Nephron (organoid): ENCODE results near the gene NOVA2.

Experiments used
- H3K27ac Mint-ChIP-seq, 3 experiments: 2 replicates each; pipeline ENCODE4 v1.8.0; 2020; ENCODE audit warnings: mixed read lengths in 3 of 3, mild to moderate bottlenecking in 2 of 3, moderate library complexity in 1 of 3
- H3K27me3 Mint-ChIP-seq: 2 replicates; pipeline ENCODE4 v1.8.0; 2021; ENCODE audit warnings: low read depth, mild to moderate bottlenecking, moderate library complexity, mixed read lengths
- H3K36me3 Mint-ChIP-seq: 2 replicates; pipeline ENCODE4 v1.8.0; 2020; ENCODE audit warnings: low read depth, mixed read lengths
- H3K4me1 Mint-ChIP-seq: 2 replicates; pipeline ENCODE4 v1.8.0; 2020; ENCODE audit warnings: mixed read lengths
- H3K4me3 Mint-ChIP-seq, 3 experiments: 2 replicates each; pipeline ENCODE4 v1.8.0; 2020; ENCODE audit warnings: mild to moderate bottlenecking in 3 of 3, mixed read lengths in 3 of 3, moderate library complexity in 2 of 3
- H3K9me3 Mint-ChIP-seq: 2 replicates; pipeline ENCODE4 v1.8.0; 2020; ENCODE audit warnings: mixed read lengths
- TF ChIP-seq, protein P1 (sequence below), 3 experiments: fragments of 200-600 bp; sonication (generic); IDR thresholded peaks; one replicate each; pipeline ENCODE4 v1.5.0; 2021; ENCODE audit warnings: antibody characterized with exemption in 3 of 3; ENCODE audit not compliant: unreplicated experiment in 3 of 3

The NOVA2 gene

DNA sequence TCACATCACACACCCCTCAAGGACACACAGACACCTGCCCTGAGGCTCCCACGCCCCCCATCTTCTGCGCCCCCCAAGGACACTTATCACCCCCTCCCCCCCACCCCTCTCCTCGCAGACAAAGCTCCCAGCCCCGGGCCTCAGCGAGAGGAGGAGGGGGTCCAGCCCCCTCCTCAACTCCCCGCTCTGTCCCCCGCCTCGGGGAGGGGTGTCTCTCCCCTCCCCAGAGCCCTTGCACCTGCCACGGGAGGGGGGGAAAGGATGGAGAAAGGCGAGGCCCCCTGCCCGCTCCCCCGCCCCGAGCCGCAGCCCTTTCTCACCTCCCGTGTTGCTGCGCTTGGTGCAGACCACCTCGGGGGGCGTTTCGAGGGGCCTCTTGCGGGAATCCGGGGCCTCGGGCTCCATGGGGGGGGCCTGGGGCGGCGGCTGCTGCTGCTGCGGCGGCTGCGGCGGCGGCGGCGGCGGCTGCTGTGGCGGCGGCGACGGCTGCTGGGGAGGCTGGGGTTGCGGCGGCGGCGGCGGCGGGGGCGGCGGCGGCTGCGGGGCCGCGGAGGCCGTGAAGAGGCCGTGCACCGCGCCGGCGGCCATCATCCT is 621 bp downstream of the NOVA2 start:
- Mint-ChIP-seq H3K4me1 (peaks cover 5% of the 10 kb centered on the region), H3K27me3 (peaks cover 88% of the 10 kb centered on the region), H3K9me3 (no peaks in the 10 kb centered on the region), H3K27ac (no peak overlapping the region), H3K4me3 (peak overlapping the region; percentile 55 to 65 (median 60)), H3K36me3 (no peaks in the 10 kb centered on the region)
- TF ChIP-seq, protein P1, sequence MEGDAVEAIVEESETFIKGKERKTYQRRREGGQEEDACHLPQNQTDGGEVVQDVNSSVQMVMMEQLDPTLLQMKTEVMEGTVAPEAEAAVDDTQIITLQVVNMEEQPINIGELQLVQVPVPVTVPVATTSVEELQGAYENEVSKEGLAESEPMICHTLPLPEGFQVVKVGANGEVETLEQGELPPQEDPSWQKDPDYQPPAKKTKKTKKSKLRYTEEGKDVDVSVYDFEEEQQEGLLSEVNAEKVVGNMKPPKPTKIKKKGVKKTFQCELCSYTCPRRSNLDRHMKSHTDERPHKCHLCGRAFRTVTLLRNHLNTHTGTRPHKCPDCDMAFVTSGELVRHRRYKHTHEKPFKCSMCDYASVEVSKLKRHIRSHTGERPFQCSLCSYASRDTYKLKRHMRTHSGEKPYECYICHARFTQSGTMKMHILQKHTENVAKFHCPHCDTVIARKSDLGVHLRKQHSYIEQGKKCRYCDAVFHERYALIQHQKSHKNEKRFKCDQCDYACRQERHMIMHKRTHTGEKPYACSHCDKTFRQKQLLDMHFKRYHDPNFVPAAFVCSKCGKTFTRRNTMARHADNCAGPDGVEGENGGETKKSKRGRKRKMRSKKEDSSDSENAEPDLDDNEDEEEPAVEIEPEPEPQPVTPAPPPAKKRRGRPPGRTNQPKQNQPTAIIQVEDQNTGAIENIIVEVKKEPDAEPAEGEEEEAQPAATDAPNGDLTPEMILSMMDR (IDR thresholded peaks at IDR 0.05; ENCODE audit: unreplicated experiment in 3 of 3): no peak

- no peaks in the 10 kb centered on the region for H3K36me3 Mint-ChIP-seq
- TF ChIP-seq, protein P1 (IDR thresholded peaks at IDR 0.05; ENCODE audit: unreplicated experiment in 3 of 3): no peak
Observed at GRCh38 chr19:45972081-45972946, 1.4 kb downstream of the NOVA2 start.

DNA sequence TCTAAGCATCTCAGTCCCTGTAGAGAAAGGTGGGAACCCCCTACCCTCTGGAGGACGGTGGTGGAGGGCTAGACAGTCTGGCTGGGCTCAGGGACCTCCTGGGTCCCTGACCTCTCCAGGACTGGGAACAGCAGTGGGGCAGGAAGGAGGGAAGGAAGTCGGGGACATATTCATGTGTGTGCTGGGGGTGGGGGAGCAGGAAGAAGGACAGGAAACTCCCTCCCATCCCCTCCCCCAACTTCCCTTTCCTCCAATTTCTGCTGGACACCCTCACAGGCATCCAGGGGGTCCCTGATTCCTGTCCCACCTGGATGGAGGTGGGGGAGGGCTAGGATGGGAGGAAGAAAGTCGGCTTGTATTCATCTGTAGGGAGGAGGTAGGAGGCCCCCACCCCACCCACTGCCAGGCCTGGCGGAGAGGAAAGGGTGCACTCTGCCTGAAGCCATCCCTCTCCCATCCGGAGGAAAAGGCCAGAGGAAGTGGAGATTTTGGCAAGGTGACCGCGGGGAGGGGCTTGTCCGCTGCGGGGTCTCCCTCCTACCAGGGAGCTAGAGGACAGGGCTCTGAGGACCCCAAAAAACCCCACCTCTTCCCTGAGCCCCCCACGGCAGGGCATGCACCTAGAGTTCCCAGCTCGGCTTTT is 2.3 kb downstream of the NOVA2 start:
- Mint-ChIP-seq H3K27me3 (peaks cover 82% of the 10 kb centered on the region), H3K4me1 (peaks cover 5% of the 10 kb centered on the region), H3K4me3 (peak overlapping the region; percentile 55 to 65 (median 60)), H3K9me3 (no peaks in the 10 kb centered on the region), H3K27ac (no peak overlapping the region), H3K36me3 (no peaks in the 10 kb centered on the region)
- TF ChIP-seq, protein P1 (IDR thresholded peaks at IDR 0.05; ENCODE audit: unreplicated experiment in 3 of 3): no peak

More at GRCh38 chr19:45972081-45972946, 1.4 kb downstream of the NOVA2 start:
- Mint-ChIP-seq H3K9me3 (no peaks in the 10 kb centered on the region), H3K4me3 (peak overlapping the region; percentile 55 to 65 (median 60)), H3K4me1 (peaks cover 5% of the 10 kb centered on the region), H3K27ac (peak overlapping the region in 1 of 3 experiments; percentile 11), H3K27me3 (peaks cover 88% of the 10 kb centered on the region)

DNA sequence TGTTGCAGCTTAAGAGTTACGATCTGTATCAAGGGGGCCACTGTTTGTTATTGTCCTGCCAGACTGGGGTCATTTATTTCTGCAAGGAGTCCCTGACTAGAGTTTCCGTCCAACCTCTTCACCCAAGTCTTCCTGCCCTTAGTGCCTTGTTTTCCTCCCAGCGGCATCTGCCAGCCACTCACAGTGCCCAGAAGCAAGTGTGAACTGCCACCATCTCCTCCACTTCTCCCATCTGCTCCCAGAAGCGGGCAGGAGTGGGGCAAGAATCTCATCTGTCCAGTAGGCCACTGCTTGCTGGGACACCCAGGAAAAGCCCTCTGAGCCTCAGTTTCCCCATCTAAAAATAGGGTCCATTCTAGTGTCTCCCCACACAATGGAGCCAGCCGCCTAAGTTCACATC is 4.0 kb downstream of the NOVA2 start:
- TF ChIP-seq, protein P1 (IDR thresholded peaks at IDR 0.05; ENCODE audit: unreplicated experiment in 3 of 3): no peak
- Mint-ChIP-seq H3K4me1 (peaks cover 5% of the 10 kb centered on the region), H3K36me3 (no peaks in the 10 kb centered on the region), H3K27me3 (peaks cover 81% of the 10 kb centered on the region), H3K9me3 (no peaks in the 10 kb centered on the region), H3K4me3 (no peak overlapping the region), H3K27ac (no peak overlapping the region)

DNA sequence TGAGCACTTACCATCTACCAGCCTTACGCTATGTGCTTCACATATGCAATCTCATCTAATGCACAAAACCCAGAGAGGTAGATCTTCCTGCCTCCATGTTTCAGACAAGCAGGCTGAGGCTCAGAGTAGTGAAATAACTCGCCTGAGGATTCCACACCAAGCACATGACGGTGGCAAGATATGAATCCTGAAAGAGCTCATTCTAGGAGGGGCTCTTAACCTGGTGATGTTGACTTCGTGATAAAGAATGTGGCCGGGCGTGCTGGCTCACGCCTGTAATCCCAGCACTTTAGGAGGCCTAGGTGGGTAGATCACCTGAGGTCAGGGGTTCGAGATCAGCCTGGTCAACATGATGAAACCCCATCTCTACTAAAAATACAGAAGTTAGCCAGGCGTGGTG is 5.0 kb downstream of the NOVA2 start:
- Mint-ChIP-seq H3K36me3 (no peaks in the 10 kb centered on the region), H3K4me1 (peaks cover 5% of the 10 kb centered on the region), H3K27me3 (peaks cover 76% of the 10 kb centered on the region), H3K4me3 (no peak overlapping the region), H3K27ac (no peak overlapping the region), H3K9me3 (no peaks in the 10 kb centered on the region)
- TF ChIP-seq, protein P1 (IDR thresholded peaks at IDR 0.05; ENCODE audit: unreplicated experiment in 3 of 3): no peak
